Measurements from ENCODE around the gene NXPH4.

- TF ChIP-seq, protein P1, sequence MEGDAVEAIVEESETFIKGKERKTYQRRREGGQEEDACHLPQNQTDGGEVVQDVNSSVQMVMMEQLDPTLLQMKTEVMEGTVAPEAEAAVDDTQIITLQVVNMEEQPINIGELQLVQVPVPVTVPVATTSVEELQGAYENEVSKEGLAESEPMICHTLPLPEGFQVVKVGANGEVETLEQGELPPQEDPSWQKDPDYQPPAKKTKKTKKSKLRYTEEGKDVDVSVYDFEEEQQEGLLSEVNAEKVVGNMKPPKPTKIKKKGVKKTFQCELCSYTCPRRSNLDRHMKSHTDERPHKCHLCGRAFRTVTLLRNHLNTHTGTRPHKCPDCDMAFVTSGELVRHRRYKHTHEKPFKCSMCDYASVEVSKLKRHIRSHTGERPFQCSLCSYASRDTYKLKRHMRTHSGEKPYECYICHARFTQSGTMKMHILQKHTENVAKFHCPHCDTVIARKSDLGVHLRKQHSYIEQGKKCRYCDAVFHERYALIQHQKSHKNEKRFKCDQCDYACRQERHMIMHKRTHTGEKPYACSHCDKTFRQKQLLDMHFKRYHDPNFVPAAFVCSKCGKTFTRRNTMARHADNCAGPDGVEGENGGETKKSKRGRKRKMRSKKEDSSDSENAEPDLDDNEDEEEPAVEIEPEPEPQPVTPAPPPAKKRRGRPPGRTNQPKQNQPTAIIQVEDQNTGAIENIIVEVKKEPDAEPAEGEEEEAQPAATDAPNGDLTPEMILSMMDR (IDR thresholded peaks at IDR 0.05 in 2 of 3, conservative IDR thresholded peaks at IDR 0.05 in 1 of 3; ENCODE audit: borderline replicate concordance in 1 of 3, insufficient read depth in 1 of 3, low read depth in 2 of 3, low read length in 2 of 3): no peak
- TF ChIP-seq ATF3 (IDR thresholded peaks at IDR 0.05) (no peak), ZNF274 (IDR thresholded peaks at IDR 0.05; ENCODE audit: low read depth, low read length) (no peak), EZH2 (IDR thresholded peaks at IDR 0.05) (no peak), RAD21 (IDR thresholded peaks at IDR 0.05; ENCODE audit: low read depth) (no peak)
These were observed 18.0 kb downstream of the NXPH4 start for GRCh38 chr12:57234571-57235016.

All from HCT116 (cell line).